Measurements from ENCODE around the gene CABCOCO1. TPM values are rescaled to one million over a fixed set of nuclear protein-coding genes. Genes with fewer than 3 reads are reported as not detected.
A peak's percentile ranks its signal among the peaks of the same experiment; 100 is the strongest.

CABCOCO1 gene
- total and polyA plus RNA-seq, 2 of the 13 experiments (the other 11 are each of a cell fraction or from before 2014, with no cell fraction given): not detected

GRCh38 chr10:61750943-61751471 lies 88.3 kb downstream of the CABCOCO1 start (continued):
- TF ChIP-seq TOPORS (CRISPR knock-in tag; IDR thresholded peaks at IDR 0.05) (no peak), FUBP1 (CRISPR knock-in tag; IDR thresholded peaks at IDR 0.05; ENCODE audit: borderline replicate concordance) (no peak), KAT8 (CRISPR knock-in tag; IDR thresholded peaks at IDR 0.05) (no peak), PBX2 (CRISPR knock-in tag; IDR thresholded peaks at IDR 0.05) (peak; percentile 68), ZNF574 (CRISPR knock-in tag; IDR thresholded peaks at IDR 0.05) (peak; percentile 27; the same call in 1 of the 2 replicates), ZNF12 (CRISPR knock-in tag; IDR thresholded peaks at IDR 0.05) (no peak), FOSL2 (CRISPR knock-in tag; IDR thresholded peaks at IDR 0.05) (peak; percentile 46; the same call in 1 of the 2 replicates), RAD21 (CRISPR knock-in tag; IDR thresholded peaks at IDR 0.05) (peak; percentile 56; the same call in 1 of the 2 replicates), MIER3 (CRISPR knock-in tag; IDR thresholded peaks at IDR 0.05; ENCODE audit: borderline replicate concordance) (peak; percentile 61; the same call in 1 of the 2 replicates), KLF9 (CRISPR knock-in tag; IDR thresholded peaks at IDR 0.05; ENCODE audit: low read depth) (no peak), ZNF644 (CRISPR knock-in tag; IDR thresholded peaks at IDR 0.05; ENCODE audit: low read depth) (peak; percentile 79), ZNF710 (CRISPR knock-in tag; IDR thresholded peaks at IDR 0.05; ENCODE audit: borderline replicate concordance) (no peak), STAG1 (CRISPR knock-in tag; IDR thresholded peaks at IDR 0.05) (peak; percentile 71), PRDM4 (CRISPR knock-in tag; IDR thresholded peaks at IDR 0.05; ENCODE audit: borderline replicate concordance) (no peak)
- TF ChIP-seq, protein P1, sequence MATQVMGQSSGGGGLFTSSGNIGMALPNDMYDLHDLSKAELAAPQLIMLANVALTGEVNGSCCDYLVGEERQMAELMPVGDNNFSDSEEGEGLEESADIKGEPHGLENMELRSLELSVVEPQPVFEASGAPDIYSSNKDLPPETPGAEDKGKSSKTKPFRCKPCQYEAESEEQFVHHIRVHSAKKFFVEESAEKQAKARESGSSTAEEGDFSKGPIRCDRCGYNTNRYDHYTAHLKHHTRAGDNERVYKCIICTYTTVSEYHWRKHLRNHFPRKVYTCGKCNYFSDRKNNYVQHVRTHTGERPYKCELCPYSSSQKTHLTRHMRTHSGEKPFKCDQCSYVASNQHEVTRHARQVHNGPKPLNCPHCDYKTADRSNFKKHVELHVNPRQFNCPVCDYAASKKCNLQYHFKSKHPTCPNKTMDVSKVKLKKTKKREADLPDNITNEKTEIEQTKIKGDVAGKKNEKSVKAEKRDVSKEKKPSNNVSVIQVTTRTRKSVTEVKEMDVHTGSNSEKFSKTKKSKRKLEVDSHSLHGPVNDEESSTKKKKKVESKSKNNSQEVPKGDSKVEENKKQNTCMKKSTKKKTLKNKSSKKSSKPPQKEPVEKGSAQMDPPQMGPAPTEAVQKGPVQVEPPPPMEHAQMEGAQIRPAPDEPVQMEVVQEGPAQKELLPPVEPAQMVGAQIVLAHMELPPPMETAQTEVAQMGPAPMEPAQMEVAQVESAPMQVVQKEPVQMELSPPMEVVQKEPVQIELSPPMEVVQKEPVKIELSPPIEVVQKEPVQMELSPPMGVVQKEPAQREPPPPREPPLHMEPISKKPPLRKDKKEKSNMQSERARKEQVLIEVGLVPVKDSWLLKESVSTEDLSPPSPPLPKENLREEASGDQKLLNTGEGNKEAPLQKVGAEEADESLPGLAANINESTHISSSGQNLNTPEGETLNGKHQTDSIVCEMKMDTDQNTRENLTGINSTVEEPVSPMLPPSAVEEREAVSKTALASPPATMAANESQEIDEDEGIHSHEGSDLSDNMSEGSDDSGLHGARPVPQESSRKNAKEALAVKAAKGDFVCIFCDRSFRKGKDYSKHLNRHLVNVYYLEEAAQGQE (IDR thresholded peaks at IDR 0.05; ENCODE audit: borderline replicate concordance in 1 of 2, low read depth in 1 of 2, low read length in 2 of 2): no peak

Data from HepG2 (cell line).